ENCODE measurements around the gene TMTC2.

GRCh38 chr12:83156815-83157214 is 470.1 kb downstream of the TMTC2 start:
- TF ChIP-seq, protein P1, sequence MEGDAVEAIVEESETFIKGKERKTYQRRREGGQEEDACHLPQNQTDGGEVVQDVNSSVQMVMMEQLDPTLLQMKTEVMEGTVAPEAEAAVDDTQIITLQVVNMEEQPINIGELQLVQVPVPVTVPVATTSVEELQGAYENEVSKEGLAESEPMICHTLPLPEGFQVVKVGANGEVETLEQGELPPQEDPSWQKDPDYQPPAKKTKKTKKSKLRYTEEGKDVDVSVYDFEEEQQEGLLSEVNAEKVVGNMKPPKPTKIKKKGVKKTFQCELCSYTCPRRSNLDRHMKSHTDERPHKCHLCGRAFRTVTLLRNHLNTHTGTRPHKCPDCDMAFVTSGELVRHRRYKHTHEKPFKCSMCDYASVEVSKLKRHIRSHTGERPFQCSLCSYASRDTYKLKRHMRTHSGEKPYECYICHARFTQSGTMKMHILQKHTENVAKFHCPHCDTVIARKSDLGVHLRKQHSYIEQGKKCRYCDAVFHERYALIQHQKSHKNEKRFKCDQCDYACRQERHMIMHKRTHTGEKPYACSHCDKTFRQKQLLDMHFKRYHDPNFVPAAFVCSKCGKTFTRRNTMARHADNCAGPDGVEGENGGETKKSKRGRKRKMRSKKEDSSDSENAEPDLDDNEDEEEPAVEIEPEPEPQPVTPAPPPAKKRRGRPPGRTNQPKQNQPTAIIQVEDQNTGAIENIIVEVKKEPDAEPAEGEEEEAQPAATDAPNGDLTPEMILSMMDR (IDR thresholded peaks at IDR 0.05) = no peak
- no peak for TF ChIP-seq EZH2 (IDR thresholded peaks at IDR 0.05; ENCODE audit: borderline replicate concordance, insufficient read depth, low read depth, low read length, poor library complexity, severe bottlenecking)

Measured in B cell (primary cell).